Measurements from ENCODE around the gene ACOXL.

ACOXL gene

DNA sequence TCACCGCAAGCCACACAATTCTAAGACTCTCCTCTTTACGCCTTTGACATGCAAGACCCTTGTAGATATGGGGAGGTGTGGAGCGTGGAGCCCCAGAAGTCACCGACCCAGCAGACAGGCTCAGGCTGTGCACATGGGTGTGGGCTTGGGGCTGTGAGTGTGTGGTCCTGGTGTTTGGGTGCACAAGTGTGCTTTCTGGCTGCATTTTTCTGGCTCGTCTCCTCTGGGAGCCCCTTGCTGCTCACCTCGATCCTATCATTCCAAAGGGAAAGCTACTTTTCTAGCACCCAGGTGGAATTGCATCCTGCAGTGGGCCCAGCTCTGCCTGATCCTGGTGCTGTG, 143.0 kb downstream of the ACOXL start:
- DNase-seq (ENCODE audit: low read depth in 2 of 2) = no peak

DNA sequence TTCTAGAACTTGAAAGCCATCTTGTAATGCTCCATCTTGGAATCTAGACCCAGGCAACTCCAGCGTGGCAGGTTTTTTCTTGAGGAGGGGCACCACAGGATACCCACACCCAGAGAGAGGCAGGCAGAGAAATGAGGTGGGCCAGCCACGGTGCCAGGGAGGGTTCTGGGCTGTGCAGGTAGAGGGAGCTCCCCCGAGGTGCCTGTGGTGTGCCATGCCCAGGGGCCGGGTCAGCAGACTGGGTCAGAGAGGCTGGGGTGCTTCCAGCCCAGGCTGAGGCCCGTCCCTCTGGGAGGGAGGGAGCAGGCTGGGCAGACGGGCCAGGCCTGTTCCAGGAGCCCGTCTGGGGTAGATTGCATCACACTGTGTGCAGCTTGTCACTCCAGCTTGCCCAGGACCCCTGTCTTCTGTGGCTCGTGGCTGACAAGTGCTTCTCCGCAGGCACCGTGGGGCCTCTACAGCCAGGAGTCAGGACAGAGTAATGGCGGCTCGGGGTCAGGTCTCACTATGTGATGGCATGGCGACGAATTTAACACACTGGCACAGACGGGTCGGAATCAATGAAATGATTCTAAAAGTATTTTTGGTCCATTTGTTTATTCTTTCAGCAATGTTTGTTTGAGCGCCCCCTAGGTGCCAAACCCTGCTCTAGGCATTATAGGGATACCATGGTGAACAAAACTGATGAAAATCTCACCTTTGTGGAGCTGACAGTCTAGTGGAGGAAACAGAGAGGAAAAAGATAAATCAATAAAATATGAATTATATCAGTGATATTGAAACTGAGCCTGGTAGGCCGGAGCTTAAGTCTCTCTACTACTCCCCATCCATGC, 144.0 kb downstream of the ACOXL start:
- no peak for DNase-seq (ENCODE audit: low read depth in 2 of 2)

DNA sequence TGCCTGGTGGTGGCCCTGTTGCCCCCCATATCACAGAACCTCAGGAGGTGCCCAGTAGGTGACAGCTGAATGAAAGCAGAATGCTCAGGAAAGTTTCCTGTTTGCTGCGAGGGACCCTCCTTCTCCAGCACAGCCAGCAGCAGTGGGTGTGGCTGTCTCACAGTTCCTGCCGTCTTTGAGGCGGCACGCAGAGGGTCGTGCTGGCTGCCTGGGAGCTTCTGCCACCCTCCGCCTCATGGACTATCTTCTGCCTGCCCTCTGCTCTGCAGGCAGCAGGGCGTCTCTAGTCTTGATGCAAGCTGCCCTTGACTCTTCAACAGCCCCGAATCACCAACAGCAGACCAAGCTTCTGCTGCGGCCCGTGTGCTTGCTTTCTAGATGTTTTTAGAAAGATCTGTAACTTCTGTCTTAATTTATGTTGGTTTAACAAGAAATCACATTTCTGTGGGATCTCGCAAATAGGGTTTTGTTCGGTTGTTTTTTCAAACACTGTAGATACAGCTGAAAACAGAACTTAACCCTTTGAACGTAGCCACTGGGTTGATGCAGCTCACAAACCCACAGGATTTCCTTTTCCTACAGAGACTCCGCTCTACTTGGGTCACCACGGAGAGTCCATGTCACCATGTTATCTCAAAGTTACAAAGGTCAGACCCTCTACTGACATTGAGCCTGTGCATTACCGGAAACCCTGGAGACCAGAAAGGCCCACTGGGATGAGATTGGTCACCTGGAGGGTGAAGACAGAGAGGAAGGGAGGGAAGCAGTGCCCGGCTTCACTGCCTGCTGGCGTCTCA, 144.9 kb downstream of the ACOXL start:
- no peak for DNase-seq (ENCODE audit: low read depth in 2 of 2)

DNA sequence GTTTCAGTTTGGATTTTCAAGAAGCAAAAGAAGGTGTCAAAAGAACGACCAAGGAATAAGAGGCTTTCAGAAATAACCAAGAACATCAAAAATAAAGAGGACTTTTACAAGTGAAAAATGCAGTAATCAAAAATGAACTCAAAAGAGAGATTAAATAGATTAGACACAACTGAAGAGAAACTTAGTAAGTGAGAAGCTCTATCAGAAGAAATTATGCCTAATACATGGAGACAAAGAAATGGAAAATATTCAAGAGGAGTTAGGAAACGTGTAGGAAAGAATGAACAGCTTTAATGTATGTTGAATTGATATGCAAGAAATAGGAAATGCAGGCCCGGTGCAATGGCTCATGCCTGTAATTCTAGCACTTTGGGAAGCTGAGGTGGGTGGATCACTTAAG, 145.8 kb downstream of the ACOXL start:
- no peak for DNase-seq (ENCODE audit: low read depth in 2 of 2)

DNA sequence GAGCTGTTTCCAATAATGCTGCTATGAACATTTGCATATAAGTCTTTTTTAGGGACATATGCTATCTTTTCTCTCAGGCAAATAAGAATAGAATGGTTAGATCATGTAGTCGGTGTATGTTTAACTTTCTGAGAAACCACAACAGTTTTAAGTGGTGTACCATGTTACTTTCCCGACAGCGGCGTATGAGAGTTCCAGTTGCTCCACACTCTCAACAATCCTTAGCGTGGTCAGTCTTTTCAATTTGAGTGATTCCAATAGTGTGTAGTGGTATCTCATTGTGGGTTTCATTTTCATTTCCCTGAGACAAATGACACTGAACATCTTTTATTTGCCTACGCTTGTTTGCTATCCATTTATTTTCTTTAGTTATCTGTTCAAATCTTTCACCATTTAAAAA, 149.5 kb downstream of the ACOXL start:
- DNase-seq (ENCODE audit: low read depth in 2 of 2) = no peak

DNA sequence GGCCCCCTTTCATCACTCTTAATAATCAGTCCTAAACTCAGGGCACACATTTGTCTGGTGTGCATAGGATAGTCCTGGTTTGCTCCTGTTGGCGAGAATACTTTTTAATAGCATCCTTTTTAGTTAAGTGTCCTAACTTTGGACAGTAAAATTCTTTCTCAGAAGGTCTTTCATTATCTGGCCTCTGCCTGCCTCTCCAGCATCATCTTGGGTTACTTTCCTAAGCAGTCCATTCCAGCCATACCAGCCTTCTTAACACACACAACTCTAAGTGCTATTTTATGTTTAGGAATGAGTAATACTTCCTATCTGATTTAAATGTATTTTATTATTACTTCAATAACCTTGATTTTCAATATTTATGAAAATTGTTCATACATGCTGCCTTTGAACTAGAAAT, 151.0 kb downstream of the ACOXL start:
- DNase-seq (ENCODE audit: low read depth in 2 of 2) = no peak

- DNase-seq (ENCODE audit: low read depth in 2 of 2) = no peak
These were observed 152.9 kb downstream of the ACOXL start for GRCh38 chr2:110885256-110885655.

GRCh38 chr2:110886826-110887573, 154.6 kb downstream of the ACOXL start:
- no peak for DNase-seq (ENCODE audit: low read depth in 2 of 2)

- no peak for DNase-seq (ENCODE audit: low read depth in 2 of 2)
These were observed 156.0 kb downstream of the ACOXL start for GRCh38 chr2:110888411-110888810.

DNA sequence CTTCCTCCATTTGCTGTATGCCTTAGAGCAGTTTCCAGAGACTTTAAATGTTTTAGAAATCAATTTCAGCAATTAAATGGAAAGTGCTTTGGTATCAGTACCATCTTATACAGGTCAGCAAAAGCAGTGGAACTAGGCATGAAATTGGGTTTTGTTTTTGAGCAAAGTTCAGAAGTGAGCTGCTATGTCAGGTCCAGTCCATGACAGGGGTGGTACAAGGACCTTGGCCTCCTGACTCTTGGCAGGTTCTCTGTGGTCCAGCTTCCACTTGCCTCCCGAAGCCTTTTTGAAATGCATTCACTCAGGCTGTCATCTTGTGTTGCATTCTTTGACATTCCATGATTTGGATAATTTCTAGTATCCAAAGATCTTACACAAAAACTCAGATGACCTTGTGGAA, 159.3 kb downstream of the ACOXL start:
- DNase-seq (ENCODE audit: low read depth in 2 of 2) = no peak

DNA sequence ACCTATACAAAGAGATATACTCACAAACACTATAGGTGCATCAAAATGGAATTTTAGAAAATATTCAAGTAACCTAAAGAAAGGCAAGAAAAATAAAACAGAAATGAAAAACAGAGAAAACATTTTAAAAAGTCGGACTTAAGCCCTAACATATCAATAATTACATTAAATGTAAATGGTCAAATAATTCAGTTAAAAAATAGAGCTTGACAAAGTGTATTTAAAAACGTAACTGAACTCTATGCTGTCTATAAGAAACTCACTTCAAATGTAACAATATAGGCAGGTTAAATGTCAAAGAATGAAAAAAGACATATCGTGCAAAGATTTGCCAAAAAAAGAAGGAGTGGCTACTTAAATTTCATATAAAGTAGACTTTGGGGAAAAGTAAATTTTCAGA, 163.9 kb downstream of the ACOXL start:
- no peak for DNase-seq (ENCODE audit: low read depth in 2 of 2)

DNA sequence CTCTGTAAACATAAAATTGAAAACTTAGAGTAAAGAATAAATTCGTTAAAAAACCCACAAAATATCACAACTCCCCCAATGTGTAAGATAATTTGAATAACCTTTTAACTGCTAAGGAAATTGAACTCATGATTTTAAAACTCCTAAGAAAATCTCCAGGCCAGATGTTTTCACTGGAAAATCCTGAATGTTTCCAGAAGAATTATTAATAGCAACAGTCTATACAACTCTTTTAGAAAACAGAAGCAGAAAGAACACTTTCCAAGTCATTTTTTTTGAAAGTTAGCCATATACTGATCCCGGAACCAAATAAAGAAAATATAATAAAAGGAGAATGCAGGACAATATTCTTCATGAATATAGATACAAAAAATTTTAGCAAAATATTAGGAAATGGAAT, 165.6 kb downstream of the ACOXL start:
- DNase-seq (ENCODE audit: low read depth in 2 of 2) = no peak

- DNase-seq (ENCODE audit: low read depth in 2 of 2) = no peak
These were observed 167.8 kb downstream of the ACOXL start for GRCh38 chr2:110900191-110900590.

GRCh38 chr2:110903548-110903947, 171.2 kb downstream of the ACOXL start:
- DNase-seq (ENCODE audit: low read depth in 2 of 2) = no peak

DNA sequence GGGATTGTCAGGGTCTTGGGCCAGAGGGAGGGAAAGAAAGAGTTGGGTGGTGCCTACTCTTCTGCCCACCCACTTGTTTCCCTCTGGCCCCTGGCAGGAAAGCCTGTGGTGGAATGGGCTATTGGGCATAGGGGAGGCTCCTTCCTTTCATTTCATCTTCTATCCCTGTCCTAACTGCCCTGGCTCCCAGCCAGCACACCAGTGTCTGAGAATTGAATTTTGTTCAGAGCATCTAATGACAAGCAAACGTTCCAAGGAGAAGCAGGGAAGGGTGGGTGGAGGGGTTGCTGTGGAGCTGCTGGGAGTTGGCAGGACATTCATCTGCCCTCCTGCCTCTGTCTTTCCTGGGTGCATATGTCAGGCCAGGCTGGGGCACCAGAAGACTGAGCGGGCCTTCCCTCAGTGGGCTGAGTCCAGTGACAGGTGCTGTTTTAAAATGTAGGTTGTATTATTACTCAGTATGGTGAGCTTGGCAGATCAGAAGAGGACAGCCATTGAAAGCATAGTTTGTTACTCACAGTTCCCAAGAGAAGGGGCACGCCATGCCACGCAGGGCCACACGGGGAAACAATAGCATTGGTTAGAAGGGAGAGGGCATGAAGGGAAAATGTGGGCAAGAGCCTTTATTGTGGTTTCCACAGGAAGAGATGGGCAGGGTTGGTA, 171.9 kb downstream of the ACOXL start:
- DNase-seq (ENCODE audit: low read depth in 2 of 2) = no peak

DNA sequence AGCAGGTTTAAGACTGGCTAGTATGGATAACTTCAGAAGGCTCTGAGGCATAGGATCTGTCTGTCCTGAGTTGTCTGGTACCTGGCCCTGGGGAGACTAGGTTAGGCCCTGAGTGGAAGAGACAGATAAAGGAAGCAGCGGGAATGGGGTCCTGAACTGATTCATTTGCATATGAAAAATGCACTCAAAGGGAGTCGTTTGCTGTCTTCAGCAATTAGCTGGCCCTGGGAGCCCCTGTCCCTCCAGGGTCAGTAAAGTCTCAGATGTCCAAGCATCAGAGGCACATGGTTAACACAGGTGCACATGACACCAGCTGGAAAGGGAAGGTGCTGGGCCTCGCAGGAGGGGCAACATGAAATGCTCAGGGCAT, 172.4 kb downstream of the ACOXL start:
- DNase-seq (ENCODE audit: low read depth in 2 of 2) = no peak

DNA sequence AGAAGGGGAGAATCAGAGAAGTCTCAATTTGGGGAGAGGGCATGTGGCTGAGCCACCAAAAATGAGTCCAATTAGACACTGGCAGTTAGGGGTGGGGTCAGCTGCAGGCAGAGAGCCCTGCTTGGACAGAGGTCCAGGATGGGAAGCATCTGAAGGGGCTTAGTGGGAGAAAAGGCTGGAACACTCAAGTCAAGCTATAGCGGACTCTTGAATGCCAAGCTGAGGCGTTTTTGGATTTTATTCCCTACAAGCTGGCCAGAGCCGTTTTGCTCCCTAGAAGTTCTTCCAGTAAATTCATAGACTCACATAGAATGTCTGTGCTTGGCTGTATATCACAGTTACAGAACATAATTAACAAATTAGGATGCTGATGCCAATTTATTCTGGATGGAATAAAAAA, 172.8 kb downstream of the ACOXL start:
- no peak for DNase-seq (ENCODE audit: low read depth in 2 of 2)

GRCh38 chr2:110906613-110907298, 174.4 kb downstream of the ACOXL start:
- DNase-seq (ENCODE audit: low read depth in 2 of 2) = no peak

GRCh38 chr2:110909501-110909900, 177.1 kb downstream of the ACOXL start:
- DNase-seq (ENCODE audit: low read depth in 2 of 2) = no peak

GRCh38 chr2:110910423-110910822, 178.1 kb downstream of the ACOXL start:
- no peak for DNase-seq (ENCODE audit: low read depth in 2 of 2)

DNA sequence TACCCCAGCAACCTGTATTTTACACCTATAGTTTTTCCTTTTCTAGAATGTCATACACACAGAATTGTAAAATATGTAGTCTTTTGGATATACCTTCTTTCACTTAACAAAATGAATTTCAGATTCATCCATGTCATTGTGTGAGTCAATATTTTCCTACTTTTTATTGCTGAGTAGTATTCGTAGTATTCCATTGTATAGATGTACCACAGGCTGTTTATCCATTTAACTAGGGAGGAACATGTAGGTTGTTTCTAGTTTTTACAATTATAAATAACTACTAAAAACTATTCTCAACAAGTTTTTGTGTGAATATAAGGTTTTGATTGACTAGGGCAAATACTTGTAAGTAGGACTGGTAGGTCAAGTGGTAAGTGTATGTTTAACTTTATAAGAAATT, 187.4 kb downstream of the ACOXL start:
- no peak for DNase-seq (ENCODE audit: low read depth in 2 of 2)

- DNase-seq (ENCODE audit: low read depth in 2 of 2) = no peak
These were observed 193.1 kb downstream of the ACOXL start for GRCh38 chr2:110925479-110925878.
